DMS53 treated with DMSO at 0.1 percent for 48 hours (cell line): Measurements from ENCODE around the gene SHANK2.
A peak's percentile ranks its signal among the peaks of the same experiment; 100 is the strongest.

Experiments
- DNase-seq: peaks from one replicate; lab custom pipeline; 2025; ENCODE audit not compliant: unreplicated experiment; lab: John Stamatoyannopoulos, UW

The SHANK2 gene

GRCh38 chr11:71252269-71252769 is at the start of gene SHANK2:
Gene SHANK2, minus strand, starts transcription at chr11:71252577. Its CDS starts 105,251 bp downstream, at chr11:71147326.
- DNase-seq: no peak

- no peak for DNase-seq
Observed at GRCh38 chr11:71301858-71302533, 49.6 kb upstream of the SHANK2 start.

GRCh38 chr11:71301046-71301857 is 48.9 kb upstream of the SHANK2 start:
- no peak for DNase-seq

- no peak for DNase-seq
Observed at GRCh38 chr11:71300187-71300586, 47.8 kb upstream of the SHANK2 start.

- DNase-seq: no peak
Observed at GRCh38 chr11:71298761-71299181, 46.4 kb upstream of the SHANK2 start.

GRCh38 chr11:71298016-71298550 is 45.7 kb upstream of the SHANK2 start:
- no peak for DNase-seq

GRCh38 chr11:71294846-71295600 is 42.6 kb upstream of the SHANK2 start:
- DNase-seq: no peak

- peak; percentile 37 for DNase-seq
Observed at GRCh38 chr11:71293961-71294782, 41.8 kb upstream of the SHANK2 start.

GRCh38 chr11:71286701-71287643 is 34.6 kb upstream of the SHANK2 start:
- DNase-seq: no peak

GRCh38 chr11:71285111-71285510 is 32.7 kb upstream of the SHANK2 start:
- DNase-seq: no peak

- peak; percentile 71 for DNase-seq
Observed at GRCh38 chr11:71284525-71285092, 32.2 kb upstream of the SHANK2 start.

GRCh38 chr11:71283971-71284441 is 31.6 kb upstream of the SHANK2 start:
- peak; percentile 98 for DNase-seq

- no peak for DNase-seq
Observed at GRCh38 chr11:71282581-71283351, 30.4 kb upstream of the SHANK2 start.

GRCh38 chr11:71281831-71282230 is 29.5 kb upstream of the SHANK2 start:
- DNase-seq: no peak

GRCh38 chr11:71281204-71281603 is 28.8 kb upstream of the SHANK2 start:
- DNase-seq: no peak

GRCh38 chr11:71279916-71280645 is 27.7 kb upstream of the SHANK2 start:
- no peak for DNase-seq

GRCh38 chr11:71272161-71272560 is 19.8 kb upstream of the SHANK2 start:
- DNase-seq: no peak
